Peyer's patch (tissue), 4 donors: ENCODE data around the gene SLC5A2. TPM values are rescaled to one million over a fixed set of nuclear protein-coding genes. Genes with fewer than 3 reads are reported as not detected.

ENCODE experiments used
- DNase-seq, 3 donors: peaks; one replicate each; pipeline ENCODE4 v3.0.0-alpha.2; 2017 to 2019
- H3K27ac ChIP-seq, 4 donors: fragments of 200-600 bp; sonication (generic); one replicate each; pipeline ENCODE4 v1.5.1; 2016 to 2019
- H3K27me3 ChIP-seq, 2 donors: fragments of 200-600 bp; sonication (generic); one replicate each; pipeline ENCODE4 v1.5.1; 2019
- H3K36me3 ChIP-seq, 3 donors: fragments of 200-600 bp; sonication (generic); one replicate each; pipeline ENCODE4 v1.5.1; 2016 to 2019
- H3K4me1 ChIP-seq, 4 donors: fragments of 200-600 bp; sonication (generic); one replicate each; pipeline ENCODE4 v1.5.1; 2016 to 2019
- H3K4me3 ChIP-seq, 4 donors: fragments of 200-600 bp; sonication (generic); 1 replicate in 3 of 4; 2 replicates in 1 of 4; pipeline ENCODE4 v1.5.1; 2016 to 2019; ENCODE audit warnings: mild to moderate bottlenecking in 1 of 4
- H3K9me3 ChIP-seq, 4 donors: fragments of 200-600 bp; sonication (generic); one replicate each; pipeline ENCODE4 v1.5.1; 2016 to 2019; ENCODE audit warnings: mild to moderate bottlenecking in 1 of 4
- POLR2A ChIP-seq, 2 donors: fragments of 450-650 bp; IDR thresholded peaks; one replicate each; pipeline ENCODE4 v1.5.1; 2017; ENCODE audit warnings: antibody characterized with exemption in 2 of 2, mild to moderate bottlenecking in 2 of 2, moderate library complexity in 2 of 2
- total RNA-seq, 4 donors: library from RNA; depleted of rRNA; stranded (reverse); fragments of >200 nt; gene quantifications; one replicate each; pipeline ENCODE4 v1.1.0, GENCODE V29; 2016
- TF ChIP-seq, protein P1 (sequence below), 6 experiments: fragments of 450-650 bp in 4 of 6; fragments of 200-600 bp in 2 of 6; sonication (generic) in 1 of 6; IDR thresholded peaks; one replicate each; pipeline ENCODE4 v1.5.1; 2017 to 2019; ENCODE audit warnings: antibody characterized with exemption in 6 of 6, mild to moderate bottlenecking in 3 of 6, moderate library complexity in 1 of 6

Gene SLC5A2
- total RNA-seq, 4 donors from 2014 or later: 0.94 to 5.4 (median 2.4) TPM; not detected in 1

DNA sequence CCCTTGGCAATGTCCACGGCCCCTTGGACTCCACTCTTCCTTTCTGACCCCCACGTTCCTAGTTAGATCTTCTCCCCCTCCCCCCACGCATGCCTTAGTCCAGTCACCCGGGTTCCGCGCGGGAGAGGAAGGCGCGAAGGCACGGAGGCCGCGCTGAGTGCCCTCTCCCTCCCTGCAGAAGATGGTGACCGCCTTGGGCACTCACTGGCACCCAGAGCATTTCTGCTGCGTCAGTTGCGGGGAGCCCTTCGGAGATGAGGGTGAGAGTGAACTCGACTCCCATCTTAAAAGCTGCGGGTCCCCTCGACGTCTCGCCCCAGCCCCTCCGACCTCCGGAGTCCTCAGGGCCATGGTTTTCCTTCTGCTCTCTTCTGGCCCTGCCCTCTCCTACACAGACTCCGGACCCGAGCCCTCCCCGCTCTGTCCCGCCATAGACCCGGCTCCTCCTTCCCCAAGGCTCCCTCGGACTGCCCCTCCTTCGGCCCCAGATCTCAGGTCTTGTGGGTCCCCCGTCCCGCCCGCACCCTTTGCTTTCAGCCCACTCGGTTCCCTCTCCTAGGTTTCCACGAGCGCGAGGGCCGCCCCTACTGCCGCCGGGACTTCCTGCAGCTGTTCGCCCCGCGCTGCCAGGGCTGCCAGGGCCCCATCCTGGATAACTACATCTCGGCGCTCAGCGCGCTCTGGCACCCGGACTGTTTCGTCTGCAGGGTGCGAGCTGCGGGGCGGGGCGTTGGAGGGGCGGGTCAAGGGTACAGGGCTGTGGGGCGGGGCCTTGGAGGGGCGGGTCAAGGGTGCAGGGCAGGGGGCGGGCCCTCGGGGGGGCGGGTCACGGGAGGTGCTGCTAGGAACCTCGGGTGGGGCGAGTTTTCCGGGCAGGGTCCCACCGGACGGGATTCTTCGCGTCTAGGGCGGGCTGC lies 6.4 kb upstream of the SLC5A2 start:
- Histone ChIP-seq H3K27me3 (no peaks in the 10 kb centered on the region), H3K4me1 (peaks cover 0 to 76% (median 13%) of the 10 kb centered on the region in 4 donors), H3K36me3 (peaks cover 0 to 4% (median 0%) of the 10 kb centered on the region in 3 donors), H3K4me3 (peak overlapping the region; percentile 49 to 72 (median 62)), H3K27ac (peak overlapping the region; percentile 57 to 99 (median 92)), H3K9me3 (no peaks in the 10 kb centered on the region)
- peak; percentile 95 to 97 (median 97) for DNase-seq
- TF ChIP-seq, protein P1, sequence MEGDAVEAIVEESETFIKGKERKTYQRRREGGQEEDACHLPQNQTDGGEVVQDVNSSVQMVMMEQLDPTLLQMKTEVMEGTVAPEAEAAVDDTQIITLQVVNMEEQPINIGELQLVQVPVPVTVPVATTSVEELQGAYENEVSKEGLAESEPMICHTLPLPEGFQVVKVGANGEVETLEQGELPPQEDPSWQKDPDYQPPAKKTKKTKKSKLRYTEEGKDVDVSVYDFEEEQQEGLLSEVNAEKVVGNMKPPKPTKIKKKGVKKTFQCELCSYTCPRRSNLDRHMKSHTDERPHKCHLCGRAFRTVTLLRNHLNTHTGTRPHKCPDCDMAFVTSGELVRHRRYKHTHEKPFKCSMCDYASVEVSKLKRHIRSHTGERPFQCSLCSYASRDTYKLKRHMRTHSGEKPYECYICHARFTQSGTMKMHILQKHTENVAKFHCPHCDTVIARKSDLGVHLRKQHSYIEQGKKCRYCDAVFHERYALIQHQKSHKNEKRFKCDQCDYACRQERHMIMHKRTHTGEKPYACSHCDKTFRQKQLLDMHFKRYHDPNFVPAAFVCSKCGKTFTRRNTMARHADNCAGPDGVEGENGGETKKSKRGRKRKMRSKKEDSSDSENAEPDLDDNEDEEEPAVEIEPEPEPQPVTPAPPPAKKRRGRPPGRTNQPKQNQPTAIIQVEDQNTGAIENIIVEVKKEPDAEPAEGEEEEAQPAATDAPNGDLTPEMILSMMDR (IDR thresholded peaks at IDR 0.05): no peak
- peak; percentile 83 to 94 for TF ChIP-seq POLR2A (IDR thresholded peaks at IDR 0.05)

DNA sequence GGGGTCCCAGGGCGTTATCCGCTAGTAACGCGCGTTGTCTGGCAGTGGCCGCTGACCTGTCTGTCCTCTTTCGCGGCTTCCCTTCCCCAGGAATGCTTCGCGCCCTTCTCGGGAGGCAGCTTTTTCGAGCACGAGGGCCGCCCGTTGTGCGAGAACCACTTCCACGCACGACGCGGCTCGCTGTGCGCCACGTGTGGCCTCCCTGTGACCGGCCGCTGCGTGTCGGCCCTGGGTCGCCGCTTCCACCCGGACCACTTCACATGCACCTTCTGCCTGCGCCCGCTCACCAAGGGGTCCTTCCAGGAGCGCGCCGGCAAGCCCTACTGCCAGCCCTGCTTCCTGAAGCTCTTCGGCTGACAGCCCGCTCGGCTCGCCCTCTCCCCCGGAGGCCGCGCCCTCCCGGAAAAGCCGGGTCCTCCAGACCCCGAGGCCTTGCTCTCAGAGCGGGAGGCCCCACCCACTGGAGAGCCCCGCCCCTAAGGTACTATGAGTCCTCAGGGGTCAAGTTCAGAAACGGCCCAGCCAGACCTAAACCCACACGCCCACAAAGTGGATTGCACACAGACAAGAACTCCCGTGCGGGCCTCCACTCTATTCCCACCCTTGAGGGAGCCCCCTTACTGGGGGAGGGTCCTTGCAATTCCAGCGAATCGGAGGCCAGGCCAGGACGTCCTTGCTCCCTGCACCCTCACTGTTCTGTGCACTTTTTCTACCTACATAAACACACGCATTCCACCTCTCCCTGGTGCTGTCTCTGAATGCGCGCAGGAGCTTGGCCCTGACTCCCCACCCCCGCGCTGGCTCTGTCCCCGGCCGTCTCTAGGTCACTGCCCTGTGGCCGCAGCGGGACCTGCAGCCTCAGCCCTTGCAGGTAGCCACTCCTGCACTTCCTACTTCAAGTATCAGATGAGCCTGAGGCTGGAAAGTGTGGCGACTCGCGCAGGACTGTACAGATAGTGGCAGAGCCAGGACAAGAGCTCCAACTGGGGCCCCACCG lies 5.4 kb upstream of the SLC5A2 start:
- H3K9me3 ChIP-seq: no peaks in the 10 kb centered on the region
- H3K27me3 ChIP-seq: no peaks in the 10 kb centered on the region
- H3K4me1 ChIP-seq: peaks cover 0 to 68% (median 7%) of the 10 kb centered on the region in 4 donors
- peak; percentile 61 to 90 (median 89) for DNase-seq
- peak overlapping the region; percentile 57 to 99 (median 92) for H3K27ac ChIP-seq
- H3K4me3 ChIP-seq: peak overlapping the region; percentile 49 to 72 (median 62)
- peak; percentile 45 to 62 for TF ChIP-seq POLR2A (IDR thresholded peaks at IDR 0.05)
- TF ChIP-seq, protein P1 (IDR thresholded peaks at IDR 0.05): peak in 4 of 6 experiments; percentile 15 to 63 (median 48)
- H3K36me3 ChIP-seq: peaks cover 0 to 4% (median 0%) of the 10 kb centered on the region in 3 donors

DNA sequence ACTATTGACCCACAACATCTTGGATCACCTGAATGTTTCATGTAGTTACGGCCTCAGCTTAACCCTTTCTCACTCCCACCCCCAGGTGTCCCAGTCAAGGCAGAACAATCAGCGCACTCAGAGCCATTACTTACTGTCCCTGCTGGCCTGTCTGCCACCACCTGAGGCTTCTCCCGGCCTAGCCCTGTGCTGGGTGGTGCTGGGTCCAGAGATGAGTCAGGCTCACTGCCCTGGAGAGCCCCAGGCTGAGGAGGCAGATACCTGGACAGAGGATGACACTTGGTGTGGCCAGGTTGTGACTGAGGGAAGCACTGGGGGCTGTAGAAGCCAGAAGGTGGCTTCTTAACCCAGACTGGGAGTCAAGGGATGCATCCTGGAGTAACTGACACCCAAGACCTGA lies 4.0 kb upstream of the SLC5A2 start:
- peaks cover 0 to 4% (median 0%) of the 10 kb centered on the region in 3 donors for H3K36me3 ChIP-seq
- H3K4me3 ChIP-seq: no peak overlapping the region
- DNase-seq: peak in 1 of 3 donors; percentile 73
- H3K27ac ChIP-seq: peak overlapping the region in 3 of 4 donors; percentile 36 to 88 (median 47)
- no peaks in the 10 kb centered on the region for H3K9me3 ChIP-seq
- TF ChIP-seq POLR2A (IDR thresholded peaks at IDR 0.05): no peak
- TF ChIP-seq, protein P1 (IDR thresholded peaks at IDR 0.05): peak in 1 of 6 experiments; percentile 4
- no peaks in the 10 kb centered on the region for H3K27me3 ChIP-seq
- H3K4me1 ChIP-seq: peaks cover 0 to 58% (median 7%) of the 10 kb centered on the region in 4 donors

DNA sequence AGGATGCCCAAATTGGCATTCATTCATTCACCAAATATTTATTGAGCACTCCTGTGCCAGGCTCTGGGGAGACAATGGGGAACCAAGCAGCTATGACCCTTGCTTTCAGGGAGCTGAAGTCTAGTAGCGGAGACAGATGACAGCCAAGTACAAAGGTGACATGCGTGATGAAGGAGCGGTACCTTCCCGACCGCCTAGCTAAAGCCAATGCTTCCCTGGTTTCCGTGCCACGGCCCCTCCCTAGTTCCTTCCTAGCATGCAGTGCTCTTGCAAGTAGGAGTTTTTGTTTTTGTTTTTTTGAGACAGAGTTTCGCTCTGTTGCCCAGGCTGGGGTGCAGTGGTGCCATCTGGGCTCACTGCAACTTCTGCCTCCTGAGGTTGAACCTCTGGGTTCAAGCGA lies 3.2 kb upstream of the SLC5A2 start:
- H3K4me1 ChIP-seq: peaks cover 0 to 50% (median 7%) of the 10 kb centered on the region in 4 donors
- peak in 1 of 3 donors; percentile 68 for DNase-seq
- TF ChIP-seq, protein P1 (IDR thresholded peaks at IDR 0.05): no peak
- no peak for TF ChIP-seq POLR2A (IDR thresholded peaks at IDR 0.05)

More for the DNA sequence above, 3.2 kb upstream of the SLC5A2 start:
- peak overlapping the region in 2 of 4 donors; percentile 47 to 48 for H3K27ac ChIP-seq
- no peak overlapping the region for H3K4me3 ChIP-seq
- H3K36me3 ChIP-seq: no peaks in the 10 kb centered on the region
- H3K27me3 ChIP-seq: no peaks in the 10 kb centered on the region
- H3K9me3 ChIP-seq: no peaks in the 10 kb centered on the region
